ENCODE measurements around the gene DIRAS1. TPM values are rescaled to one million over a fixed set of nuclear protein-coding genes. Genes with fewer than 3 reads are reported as not detected.

The DIRAS1 gene
- total RNA-seq, 1 experiment from 2014 or later = 7.8 TPM

DNA sequence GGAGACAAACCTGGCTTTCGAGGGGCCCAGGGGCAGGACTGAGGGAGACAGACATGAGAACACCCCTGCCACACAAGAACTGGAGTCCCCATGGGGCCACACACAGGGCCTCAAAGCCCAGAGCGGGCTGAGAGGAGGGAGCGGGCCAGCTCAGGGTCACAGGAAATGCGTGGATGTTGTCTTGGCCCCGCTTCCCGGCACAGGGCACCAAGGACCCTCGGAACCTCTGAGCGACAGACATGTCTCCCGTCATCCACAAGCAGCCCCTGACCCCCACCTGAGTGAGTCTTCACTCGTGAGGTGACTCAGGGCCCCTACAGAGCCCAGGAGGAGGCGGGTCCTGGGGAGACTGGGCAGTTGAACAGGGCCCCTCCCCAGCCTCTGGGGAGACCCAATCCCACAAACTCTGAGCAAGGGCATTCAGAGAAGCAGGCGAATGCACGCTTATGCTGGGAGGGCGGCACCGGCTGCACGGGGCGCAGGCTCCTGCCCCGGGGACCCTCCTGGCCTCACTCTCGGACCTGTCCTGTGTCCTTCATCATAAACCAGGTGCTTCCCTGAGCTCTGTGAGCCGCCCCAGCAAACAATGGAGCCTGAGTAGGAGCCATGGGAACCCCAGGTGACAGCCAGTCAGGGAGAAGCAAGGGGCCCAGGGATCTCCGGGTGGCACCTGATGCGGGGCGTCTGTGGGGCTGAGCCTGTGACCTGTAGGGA lies 41.8 kb upstream of the DIRAS1 start:
- no peak overlapping the region for H2BK20ac ChIP-seq (ENCODE audit: low read depth, low read length, poor library complexity, severe bottlenecking)
- H4K8ac ChIP-seq (replicated peaks; ENCODE audit: insufficient read length, low read depth, low read length) = no peak overlapping the region
- no peak overlapping the region for H2BK5ac ChIP-seq (ENCODE audit: insufficient read length, low read length)
- no peak overlapping the region for H2AFZ ChIP-seq (ENCODE audit: low read length)
- H3K9me3 ChIP-seq (ENCODE audit: control insufficient read depth, low read depth, low read length) = no peaks in the 10 kb centered on the region
- H2BK120ac ChIP-seq (ENCODE audit: low read depth, low read length, poor library complexity, severe bottlenecking) = no peak overlapping the region
- H2AK5ac ChIP-seq (ENCODE audit: insufficient read length, low read length) = no peak overlapping the region
- H3K9ac ChIP-seq (ENCODE audit: extremely low read depth, insufficient read length, low read length) = no peak overlapping the region
- no peaks in the 10 kb centered on the region for H4K20me1 ChIP-seq (ENCODE audit: control insufficient read depth, insufficient read depth, insufficient read length)
- H3K56ac ChIP-seq (ENCODE audit: insufficient read length, low read depth, low read length) = no peak overlapping the region
- no peak overlapping the region for H2BK15ac ChIP-seq (ENCODE audit: low read depth, low read length)
- WGBS (ENCODE audit: extremely low coverage, insufficient read length, low lambda C conversion rate) = no CpG with 5 or more reads among the region's 23 CpGs
- no peak overlapping the region; the same call in 1 of the 2 replicates for H3K14ac ChIP-seq (ENCODE audit: insufficient read depth, low read length)
- no peaks in the 10 kb centered on the region for H3K79me1 ChIP-seq (ENCODE audit: insufficient read depth, low read depth, low read length, poor library complexity, severe bottlenecking)
- H3K4me3 Mint-ChIP-seq = no peak overlapping the region
- H3K27ac ChIP-seq (ENCODE audit: insufficient read length, low read depth, low read length) = no peak overlapping the region
- H3K4ac ChIP-seq (ENCODE audit: low read depth, low read length) = no peak overlapping the region
- no peak overlapping the region for H2BK12ac ChIP-seq (ENCODE audit: insufficient read length, low read depth, low read length)
- no peaks in the 10 kb centered on the region for H3K4me1 Mint-ChIP-seq
- H3K23ac ChIP-seq (ENCODE audit: insufficient read length, low read depth, low read length) = no peak overlapping the region
- H3K4me2 ChIP-seq (ENCODE audit: insufficient read depth, insufficient read length, low read length) = no peak overlapping the region
- peak overlapping the region in 1 of 3 experiments; percentile 34; a peak in 1 of 7 replicates for H3K27ac Mint-ChIP-seq
- H3K9me3 Mint-ChIP-seq = no peaks in the 10 kb centered on the region
- no peak overlapping the region for H4K5ac ChIP-seq (ENCODE audit: insufficient read length, low read depth, low read length)
- no peaks in the 10 kb centered on the region for H3K27me3 ChIP-seq (ENCODE audit: insufficient read depth, low read length)
- H4K91ac ChIP-seq (ENCODE audit: insufficient read length, low read depth, low read length) = no peak overlapping the region
- H3K79me2 ChIP-seq (ENCODE audit: insufficient read depth, low read length) = no peaks in the 10 kb centered on the region
- H3T11ph ChIP-seq (ENCODE audit: low read length) = no peak overlapping the region
- no peaks in the 10 kb centered on the region for H3K4me1 ChIP-seq (ENCODE audit: insufficient read depth, low read length)
- DNase-seq = no peak
- no peak overlapping the region for H3K18ac ChIP-seq (ENCODE audit: insufficient read length, low read depth, low read length)
- H3K27me3 Mint-ChIP-seq (ENCODE audit: low read depth) = no peaks in the 10 kb centered on the region
- peaks cover 18 to 74% (median 68%) of the 10 kb centered on the region in 3 experiments; a peak in 6 of 7 replicates for H3K36me3 Mint-ChIP-seq (ENCODE audit: insufficient read depth in 1 of 3, low read depth in 3 of 3)
- H3K23me2 ChIP-seq (ENCODE audit: insufficient read length, low read depth, low read length, poor library complexity, severe bottlenecking) = no peaks in the 10 kb centered on the region
- TF ChIP-seq, protein P1, sequence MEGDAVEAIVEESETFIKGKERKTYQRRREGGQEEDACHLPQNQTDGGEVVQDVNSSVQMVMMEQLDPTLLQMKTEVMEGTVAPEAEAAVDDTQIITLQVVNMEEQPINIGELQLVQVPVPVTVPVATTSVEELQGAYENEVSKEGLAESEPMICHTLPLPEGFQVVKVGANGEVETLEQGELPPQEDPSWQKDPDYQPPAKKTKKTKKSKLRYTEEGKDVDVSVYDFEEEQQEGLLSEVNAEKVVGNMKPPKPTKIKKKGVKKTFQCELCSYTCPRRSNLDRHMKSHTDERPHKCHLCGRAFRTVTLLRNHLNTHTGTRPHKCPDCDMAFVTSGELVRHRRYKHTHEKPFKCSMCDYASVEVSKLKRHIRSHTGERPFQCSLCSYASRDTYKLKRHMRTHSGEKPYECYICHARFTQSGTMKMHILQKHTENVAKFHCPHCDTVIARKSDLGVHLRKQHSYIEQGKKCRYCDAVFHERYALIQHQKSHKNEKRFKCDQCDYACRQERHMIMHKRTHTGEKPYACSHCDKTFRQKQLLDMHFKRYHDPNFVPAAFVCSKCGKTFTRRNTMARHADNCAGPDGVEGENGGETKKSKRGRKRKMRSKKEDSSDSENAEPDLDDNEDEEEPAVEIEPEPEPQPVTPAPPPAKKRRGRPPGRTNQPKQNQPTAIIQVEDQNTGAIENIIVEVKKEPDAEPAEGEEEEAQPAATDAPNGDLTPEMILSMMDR (conservative IDR thresholded peaks at IDR 0.05) = no peak

All from H9 (cell line).